K562 (cell line): ENCODE results near the gene C4orf36. TPM values are rescaled to one million over a fixed set of nuclear protein-coding genes. Genes with fewer than 3 reads are reported as not detected.

Source experiments
- ATAC-seq: fragments of 200-7000 bp; cut with Tn5 transposase; 3 replicates; pipeline ENCODE4 v1.9.1; 2020; ENCODE audit warnings: moderate library complexity
- BruUV-seq: library from RNA; stranded (reverse); fragments of 400-500 nt; replicated peaks from 2 replicates; lab custom pipeline; 2021; lab: Mats Ljungman, UMichigan
- CTCF ChIA-PET: fragments of 300-600 bp; formaldehyde crosslinking; extraction: SDS; loops from one replicate; lab custom pipeline; 2021; ENCODE audit warnings: low intra/inter-chr PET ratio; lab: Yijun Ruan, JAX
- POLR2A ChIA-PET: fragments of 300-600, 350-650 bp; sonication (Branson Sonifier 250); formaldehyde crosslinking; extraction: SDS; loops from one replicate; lab custom pipeline; 2021; ENCODE audit warnings: antibody characterized with exemption, inconsistent platforms; lab: Yijun Ruan, JAX
- DNase-seq, 4 experiments: peaks; one replicate each; pipeline versions ENCODE4 v3.0.0 to v3.0.0-alpha.2; 2011 to 2018; ENCODE audit warnings: low spot score in 3 of 4, mixed read lengths in 3 of 4; ENCODE audit errors: extremely low read depth in 1 of 4
- FAIRE-seq: peaks from 2 replicates; lab custom pipeline; 2011; peaks lifted over from hg19 to GRCh38; lab: Jason Lieb, UNC
- H2AFZ ChIP-seq: 2 replicates; pipeline ENCODE4 v1.6.0; 2011; ENCODE audit warnings: low read depth, low read length, control low read depth, inconsistent platforms
- H3K27ac ChIP-seq: fragments of 200-600 bp; 3 replicates; pipeline ENCODE4 v1.8.0; 2011; ENCODE audit warnings: low read depth, mild to moderate bottlenecking, control low read depth, inconsistent platforms, low read length, moderate library complexity, mixed read lengths; ENCODE audit errors: extremely low read depth
- H3K27me3 ChIP-seq, 2 experiments: fragments of 300-600 bp in 1 of 2; 2 replicates in 1 of 2; 3 replicates in 1 of 2; pipeline versions ENCODE4 v1.6.0 to v1.8.0; 2011; ENCODE audit warnings: inconsistent platforms in 2 of 2, low read length in 2 of 2, mild to moderate bottlenecking in 1 of 2, mixed read lengths in 1 of 2, moderate library complexity in 1 of 2; ENCODE audit not compliant: control insufficient read depth in 2 of 2, insufficient read depth in 2 of 2
- H3K36me3 ChIP-seq: fragments of 300-600 bp; 3 replicates; pipeline ENCODE4 v1.8.0; 2011; ENCODE audit warnings: mild to moderate bottlenecking, low read length, inconsistent platforms; ENCODE audit not compliant: control insufficient read depth, insufficient read depth
- H3K4me1 ChIP-seq, 2 experiments: fragments of 200-600 bp in 1 of 2; replicated peaks in 1 of 2; 2 replicates in 1 of 2; 3 replicates in 1 of 2; pipeline versions ENCODE4 v1.5.1 to v1.8.0; 2011; ENCODE audit warnings: inconsistent platforms in 2 of 2, low read length in 2 of 2, mild to moderate bottlenecking in 1 of 2, mixed read lengths in 1 of 2, moderate library complexity in 1 of 2; ENCODE audit not compliant: control insufficient read depth in 2 of 2, insufficient read depth in 2 of 2
- H3K4me2 ChIP-seq: 2 replicates; pipeline ENCODE4 v1.6.1; 2011; ENCODE audit warnings: low read length, control low read depth, inconsistent platforms, mixed read lengths; ENCODE audit not compliant: insufficient read depth
- H3K4me3 ChIP-seq: fragments of 200-600 bp; sonication (generic), shearing (Covaris generic); 2 replicates; pipeline ENCODE4 v1.5.1; 2016; ENCODE audit warnings: control low read depth, inconsistent platforms
- H3K79me2 ChIP-seq: fragments of 200-600 bp; 3 replicates; pipeline ENCODE4 v1.8.0; 2011; ENCODE audit warnings: low read length, inconsistent platforms; ENCODE audit not compliant: control insufficient read depth, insufficient read depth
- H3K9ac ChIP-seq, 2 experiments: 2 replicates each; pipeline versions ENCODE4 v1.6.0 to v1.6.1; 2011; ENCODE audit warnings: low read depth in 2 of 2, low read length in 2 of 2, control low read depth in 1 of 2, inconsistent platforms in 1 of 2, mild to moderate bottlenecking in 1 of 2, mixed read lengths in 1 of 2; ENCODE audit not compliant: insufficient read depth in 1 of 2
- H3K9me1 ChIP-seq: one replicate; pipeline ENCODE4 v1.6.0; 2011; ENCODE audit warnings: inconsistent platforms, mild to moderate bottlenecking, low read length, moderate library complexity; ENCODE audit not compliant: control insufficient read depth, insufficient read depth
- H3K9me3 ChIP-seq: replicated peaks from 2 replicates; pipeline ENCODE4 v1.5.1; 2011; ENCODE audit warnings: low read depth, low read length, inconsistent platforms; ENCODE audit not compliant: control insufficient read depth, insufficient read depth
- H4K20me1 ChIP-seq: replicated peaks from 2 replicates; pipeline ENCODE4 v1.6.1; 2011; ENCODE audit warnings: low read length, inconsistent platforms, mixed read lengths; ENCODE audit not compliant: control insufficient read depth, insufficient read depth
- NFE2 ChIP-seq: IDR thresholded peaks from 2 replicates; pipeline ENCODE4 v1.6.1; 2014; ENCODE audit warnings: antibody characterized with exemption, low read depth
- PTRF ChIP-seq: fragments of 450-650 bp; IDR thresholded peaks from 2 replicates; pipeline ENCODE4 v1.6.1; 2016; ENCODE audit warnings: mild to moderate bottlenecking, missing genetic modification characterization, missing compliant biosample characterization
- RAD51 ChIP-seq: fragments of 450-650 bp; IDR thresholded peaks from 2 replicates; pipeline ENCODE4 v1.7.1; 2016; ENCODE audit warnings: low read depth, mild to moderate bottlenecking, borderline replicate concordance
- TAL1 ChIP-seq: fragments of 450-650 bp; IDR thresholded peaks from 2 replicates; pipeline ENCODE4 v1.6.1; 2016; ENCODE audit warnings: mild to moderate bottlenecking
- TRIM24 ChIP-seq, 2 experiments: fragments of 450-650 bp; IDR thresholded peaks; 2 replicates each; pipeline ENCODE4 v1.6.1; 2016
- TRIM28 ChIP-seq: fragments of 450-650 bp; IDR thresholded peaks from 2 replicates; pipeline ENCODE4 v1.6.1; 2017
- ZNF384 ChIP-seq: IDR thresholded peaks from 2 replicates; pipeline ENCODE4 v1.6.1; 2012; ENCODE audit warnings: low read depth, low read length, improper control_type of control experiment
- WGBS: fragments of 100-300 bp; shearing (Covaris generic); methylation state at CpG from one replicate; pipeline ENCODE4 v1.1.6; 2016; ENCODE audit warnings: low coverage, mixed read lengths; ENCODE audit not compliant: insufficient coverage; ENCODE audit errors: missing lambda C conversion rate; 5-methylcytosine and 5-hydroxymethylcytosine counted together
- in situ Hi-C: fragments of 300-500 bp; cut with MboI; formaldehyde crosslinking; loops from 4 replicates; pipeline ENCODE4 v1.15.0; 2018; ENCODE audit warnings: inconsistent platforms, mixed read lengths
- intact Hi-C: fragments of 100-400 bp; cut with micrococcal nuclease; formaldehyde crosslinking; loops from 2 replicates; pipeline ENCODE4 v1.14.2; 2022
- polyA plus RNA-seq, 8 experiments: library from polyadenylated mRNA; depleted of rRNA in 4 of 8; stranded (reverse) in 5 of 8; unstranded in 3 of 8; fragments of >200 nt; fragmentation: Nextera tagmentation in 2 of 8; fragmentation: Illumina TruSeq in 1 of 8; extraction: Ambion mirVana in 2 of 8; extraction: Trizol in 1 of 8; gene quantifications; 2 replicates each; pipeline versions ENCODE4 v1.2.1 to v1.2.3, GENCODE V29; 2011 to 2014; ENCODE audit warnings: inconsistent platforms in 1 of 8, missing spikeins in 1 of 8
- total RNA-seq, 7 experiments: library from RNA; depleted of rRNA in 6 of 7; stranded (reverse); fragments of >200 nt in 6 of 7; fragmentation: Illumina TruSeq in 2 of 7; extraction: Trizol in 2 of 7; gene quantifications; 2 replicates each; pipeline versions ENCODE4 v1.2.1 to v1.2.3, GENCODE V29; 2011 to 2021; ENCODE audit warnings: low replicate concordance in 1 of 7
- TF ChIP-seq, protein P1 (sequence below): fragments of 450-650 bp; IDR thresholded peaks from 2 replicates; pipeline ENCODE4 v1.6.1; 2018; ENCODE audit warnings: mild to moderate bottlenecking, low read depth; ENCODE audit not compliant: partially characterized antibody
- TF ChIP-seq, protein P2 (sequence below), 2 experiments: fragments of 450-650 bp; IDR thresholded peaks; 2 replicates each; pipeline ENCODE4 v1.6.1; 2016; ENCODE audit warnings: mild to moderate bottlenecking in 2 of 2, borderline replicate concordance in 1 of 2, low read depth in 1 of 2, moderate library complexity in 1 of 2
- TF ChIP-seq, protein P3 (sequence below): sonication (generic); formaldehyde crosslinking; IDR thresholded peaks from 2 replicates; pipeline ENCODE4 v1.8.0; 2023; ENCODE audit warnings: mild to moderate bottlenecking, missing genetic modification reagents

The C4orf36 gene
- total and polyA plus RNA-seq, 9 of the 15 experiments (the other 6 are each of a cell fraction or from before 2014, with no cell fraction given): 0.14 to 0.45 (median 0.20) TPM; not detected in 5

DNA sequence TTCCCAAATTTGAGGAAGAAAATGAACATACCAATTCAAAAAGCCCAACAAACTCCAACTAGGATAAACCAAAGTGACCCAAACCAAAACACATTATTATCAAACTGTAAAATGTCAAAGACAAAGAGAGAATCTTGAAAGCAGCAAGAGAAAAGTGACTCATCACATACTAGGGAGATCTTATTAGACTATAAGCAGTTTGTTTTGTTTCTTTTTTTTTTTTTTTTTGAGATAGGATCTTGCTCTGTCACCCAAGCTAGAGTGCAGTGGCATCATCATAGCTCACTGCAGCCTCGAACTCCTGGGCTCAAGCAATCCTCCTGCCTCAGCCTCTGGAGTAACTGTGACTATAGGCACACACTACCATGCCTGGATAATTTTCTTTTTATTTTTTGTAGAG lies 12.6 kb downstream of the C4orf36 start:
- WGBS: 0% methylated on average over 1 of the region's 1 CpG
- FAIRE-seq: no peak

More for the DNA sequence above, 12.6 kb downstream of the C4orf36 start:
- in situ Hi-C loops: no loop called here
- no peaks in the 10 kb centered on the region for H3K79me2 ChIP-seq
- no peak overlapping the region for H3K4me3 ChIP-seq
- DNase-seq (no peak), ATAC-seq (no peak)
- H3K9me3 ChIP-seq: peaks cover 4% of the 10 kb centered on the region; the same call in 1 of the 2 replicates
- no peaks in the 10 kb centered on the region for H4K20me1 ChIP-seq
- no peaks in the 10 kb centered on the region for H3K4me1 ChIP-seq
- CTCF ChIA-PET: no interaction called here
- H3K27me3 ChIP-seq: 0 out of 5 replicates have a peak, but pooled peaks cover 0 to 2% of the 10 kb centered on the region in 2 experiments
- H3K9ac ChIP-seq: no peak overlapping the region
- POLR2A ChIA-PET: no interaction called here
- BruUV-seq: no TSS peak
- H2AFZ ChIP-seq: no peak overlapping the region
- intact Hi-C loops: no loop called here
- TF ChIP-seq PTRF (no peak), NFE2 (peak; percentile 18; the same call in 1 of the 2 replicates), TAL1 (no peak), TRIM28 (peak; percentile 92; the same call in 1 of the 2 replicates), RAD51 (no peak), TRIM24 (IDR thresholded peaks at IDR 0.05) (peak; percentile 62 to 63; a peak in 3 of 4 replicates), ZNF384 (peak; percentile 90)
- TF ChIP-seq, protein P1, sequence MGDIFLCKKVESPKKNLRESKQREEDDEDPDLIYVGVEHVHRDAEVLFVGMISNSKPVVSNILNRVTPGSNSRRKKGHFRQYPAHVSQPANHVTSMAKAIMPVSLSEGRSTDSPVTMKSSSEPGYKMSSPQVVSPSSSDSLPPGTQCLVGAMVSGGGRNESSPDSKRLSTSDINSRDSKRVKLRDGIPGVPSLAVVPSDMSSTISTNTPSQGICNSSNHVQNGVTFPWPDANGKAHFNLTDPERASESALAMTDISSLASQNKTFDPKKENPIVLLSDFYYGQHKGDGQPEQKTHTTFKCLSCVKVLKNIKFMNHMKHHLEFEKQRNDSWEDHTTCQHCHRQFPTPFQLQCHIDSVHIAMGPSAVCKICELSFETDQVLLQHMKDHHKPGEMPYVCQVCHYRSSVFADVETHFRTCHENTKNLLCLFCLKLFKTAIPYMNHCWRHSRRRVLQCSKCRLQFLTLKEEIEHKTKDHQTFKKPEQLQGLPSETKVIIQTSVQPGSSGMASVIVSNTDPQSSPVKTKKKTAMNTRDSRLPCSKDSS: peak; percentile 16
- TF ChIP-seq, protein P2, sequence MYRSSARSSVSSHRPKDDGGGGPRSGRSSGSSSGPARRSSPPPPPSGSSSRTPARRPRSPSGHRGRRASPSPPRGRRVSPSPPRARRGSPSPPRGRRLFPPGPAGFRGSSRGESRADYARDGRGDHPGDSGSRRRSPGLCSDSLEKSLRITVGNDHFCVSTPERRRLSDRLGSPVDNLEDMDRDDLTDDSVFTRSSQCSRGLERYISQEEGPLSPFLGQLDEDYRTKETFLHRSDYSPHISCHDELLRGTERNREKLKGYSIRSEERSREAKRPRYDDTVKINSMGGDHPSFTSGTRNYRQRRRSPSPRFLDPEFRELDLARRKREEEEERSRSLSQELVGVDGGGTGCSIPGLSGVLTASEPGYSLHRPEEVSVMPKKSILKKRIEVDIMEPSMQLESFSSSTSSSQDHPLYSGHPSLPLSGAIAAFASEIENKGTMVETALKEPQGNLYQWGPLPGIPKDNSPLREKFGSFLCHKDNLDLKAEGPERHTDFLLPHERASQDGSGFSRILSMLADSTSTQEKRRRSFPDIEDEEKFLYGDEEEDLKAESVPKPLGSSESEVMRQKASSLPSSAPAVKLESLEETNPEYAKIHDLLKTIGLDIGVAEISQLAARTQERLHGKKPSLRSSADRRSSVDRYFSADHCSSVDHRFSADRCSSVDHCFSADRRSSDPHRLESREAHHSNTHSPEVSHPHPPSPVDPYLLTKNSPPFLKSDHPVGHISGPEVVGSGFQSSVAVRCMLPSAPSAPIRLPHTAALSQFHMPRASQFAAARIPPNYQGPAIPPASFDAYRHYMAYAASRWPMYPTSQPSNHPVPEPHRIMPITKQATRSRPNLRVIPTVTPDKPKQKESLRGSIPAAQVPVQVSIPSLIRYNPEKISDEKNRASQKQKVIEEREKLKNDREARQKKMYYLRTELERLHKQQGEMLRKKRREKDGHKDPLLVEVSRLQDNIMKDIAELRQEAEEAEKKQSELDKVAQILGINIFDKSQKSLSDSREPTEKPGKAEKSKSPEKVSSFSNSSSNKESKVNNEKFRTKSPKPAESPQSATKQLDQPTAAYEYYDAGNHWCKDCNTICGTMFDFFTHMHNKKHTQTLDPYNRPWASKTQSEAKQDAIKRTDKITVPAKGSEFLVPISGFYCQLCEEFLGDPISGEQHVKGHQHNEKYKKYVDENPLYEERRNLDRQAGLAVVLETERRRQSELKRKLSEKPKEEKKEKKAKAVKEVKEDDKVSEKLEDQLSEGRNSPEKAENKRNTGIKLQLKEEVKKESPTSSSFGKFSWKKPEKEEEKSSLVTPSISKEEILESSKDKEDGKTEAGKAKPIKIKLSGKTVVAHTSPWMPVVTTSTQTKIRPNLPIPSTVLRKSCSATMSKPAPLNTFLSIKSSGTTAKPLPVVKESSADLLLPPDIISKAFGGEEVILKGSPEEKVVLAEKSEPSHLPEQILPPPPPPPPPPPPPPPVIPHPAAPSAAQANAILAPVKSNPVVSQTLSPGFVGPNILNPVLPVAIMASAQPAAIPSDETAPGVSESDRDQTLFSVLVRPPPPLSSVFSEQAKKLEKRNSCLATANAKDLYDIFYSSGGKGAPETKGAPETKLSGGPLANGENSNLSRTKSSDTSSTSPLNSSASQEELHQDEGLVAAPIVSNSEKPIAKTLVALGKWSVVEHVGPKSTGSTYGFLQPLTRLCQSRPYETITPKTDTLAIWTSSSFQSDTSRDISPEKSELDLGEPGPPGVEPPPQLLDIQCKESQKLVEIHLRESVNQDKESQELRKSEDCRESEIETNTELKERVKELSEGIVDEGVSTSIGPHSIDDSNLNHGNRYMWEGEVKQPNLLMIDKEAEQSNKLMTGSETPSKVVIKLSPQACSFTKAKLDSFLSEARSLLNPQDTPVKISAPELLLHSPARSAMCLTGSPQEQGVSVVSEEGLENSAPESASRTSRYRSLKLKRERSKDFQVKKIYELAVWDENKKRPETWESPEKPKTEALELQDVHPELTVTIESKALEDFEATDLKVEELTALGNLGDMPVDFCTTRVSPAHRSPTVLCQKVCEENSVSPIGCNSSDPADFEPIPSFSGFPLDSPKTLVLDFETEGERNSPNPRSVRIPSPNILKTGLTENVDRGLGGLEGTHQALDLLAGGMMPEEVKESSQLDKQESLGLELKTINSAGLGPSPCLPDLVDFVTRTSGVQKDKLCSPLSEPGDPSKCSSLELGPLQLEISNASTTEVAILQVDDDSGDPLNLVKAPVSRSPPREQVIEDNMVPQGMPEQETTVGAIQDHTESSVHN (IDR thresholded peaks at IDR 0.05; ENCODE audit: borderline replicate concordance in 1 of 2, low read depth in 1 of 2): no peak
- TF ChIP-seq, protein P3, sequence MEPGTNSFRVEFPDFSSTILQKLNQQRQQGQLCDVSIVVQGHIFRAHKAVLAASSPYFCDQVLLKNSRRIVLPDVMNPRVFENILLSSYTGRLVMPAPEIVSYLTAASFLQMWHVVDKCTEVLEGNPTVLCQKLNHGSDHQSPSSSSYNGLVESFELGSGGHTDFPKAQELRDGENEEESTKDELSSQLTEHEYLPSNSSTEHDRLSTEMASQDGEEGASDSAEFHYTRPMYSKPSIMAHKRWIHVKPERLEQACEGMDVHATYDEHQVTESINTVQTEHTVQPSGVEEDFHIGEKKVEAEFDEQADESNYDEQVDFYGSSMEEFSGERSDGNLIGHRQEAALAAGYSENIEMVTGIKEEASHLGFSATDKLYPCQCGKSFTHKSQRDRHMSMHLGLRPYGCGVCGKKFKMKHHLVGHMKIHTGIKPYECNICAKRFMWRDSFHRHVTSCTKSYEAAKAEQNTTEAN (CRISPR knock-in tag): no peak
- TF ChIP-seq, all 486 proteins: peak for 5
- H3K9me1 ChIP-seq: no peaks in the 10 kb centered on the region
- H3K36me3 ChIP-seq: no peaks in the 10 kb centered on the region
- no peak overlapping the region for H3K27ac ChIP-seq
- H3K4me2 ChIP-seq: no peak overlapping the region
